RWPE2 (cell line): ENCODE data around the gene PDE4B.

Experiments used
- ATAC-seq: fragments of 200-7000 bp; cut with Tn5 transposase; 3 replicates; pipeline ENCODE4 v1.9.1; 2021; ENCODE audit warnings: low read depth
- DNase-seq: peaks from one replicate; pipeline ENCODE4 v3.0.0-alpha.2; 2020; ENCODE audit warnings: low spot score
- H3K27ac ChIP-seq: fragments of 450-650 bp; 2 replicates; pipeline ENCODE4 v1.5.1; 2017; ENCODE audit warnings: mild to moderate bottlenecking; ENCODE audit not compliant: poor library complexity, severe bottlenecking
- H3K27me3 ChIP-seq: fragments of 250-450 bp; sonication (Bioruptor Pico); 2 replicates; pipeline ENCODE4 v1.5.1; 2021; ENCODE audit warnings: mild to moderate bottlenecking, moderate library complexity; ENCODE audit not compliant: insufficient read depth, poor library complexity, severe bottlenecking
- H3K36me3 ChIP-seq: fragments of 250-450 bp; sonication (Bioruptor Pico); 2 replicates; pipeline ENCODE4 v1.5.1; 2020; ENCODE audit warnings: low read depth, mild to moderate bottlenecking, moderate library complexity
- H3K4me1 ChIP-seq: fragments of 250-450 bp; sonication (Bioruptor Pico); 2 replicates; pipeline ENCODE4 v1.5.1; 2021; ENCODE audit warnings: mild to moderate bottlenecking, moderate library complexity; ENCODE audit not compliant: insufficient read depth, poor library complexity, severe bottlenecking
- H3K4me3 ChIP-seq: fragments of 250-450 bp; sonication (Bioruptor Pico); 2 replicates; pipeline ENCODE4 v1.5.1; 2021; ENCODE audit warnings: mild to moderate bottlenecking, moderate library complexity; ENCODE audit not compliant: severe bottlenecking
- H3K9me3 ChIP-seq: fragments of 250-450 bp; sonication (Bioruptor Pico); 2 replicates; pipeline ENCODE4 v1.5.1; 2021; ENCODE audit warnings: mild to moderate bottlenecking, moderate library complexity; ENCODE audit not compliant: severe bottlenecking
- TF ChIP-seq, protein P1 (sequence below): fragments of 450-650 bp; IDR thresholded peaks from one replicate; pipeline ENCODE4 v1.5.1; 2017; ENCODE audit warnings: mild to moderate bottlenecking, moderate library complexity; ENCODE audit not compliant: poor library complexity, severe bottlenecking

The PDE4B gene

DNA sequence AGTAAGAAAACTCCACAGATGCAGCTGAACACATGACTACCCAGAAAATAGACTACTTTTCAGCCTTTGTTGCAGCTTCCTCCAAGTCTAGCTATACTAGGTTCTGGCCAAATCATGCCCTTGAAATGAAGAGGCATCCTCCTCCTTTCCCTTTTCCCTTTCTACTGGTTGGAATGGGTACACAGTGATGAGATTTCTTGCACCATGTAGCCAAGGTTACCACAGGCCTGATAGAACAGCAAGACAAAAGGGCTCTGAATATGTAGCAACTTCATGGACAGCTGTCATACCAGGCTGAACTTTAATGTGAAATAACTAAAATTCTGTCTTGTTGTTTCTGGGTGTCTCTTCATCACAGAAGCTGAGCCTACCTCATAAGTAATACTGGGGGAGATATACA lies 146.5 kb downstream of the PDE4B start:
- H3K27me3 ChIP-seq = no peaks in the 10 kb centered on the region
- H3K9me3 ChIP-seq = no peaks in the 10 kb centered on the region
- no peak overlapping the region for H3K4me3 ChIP-seq
- no peaks in the 10 kb centered on the region for H3K4me1 ChIP-seq
- ATAC-seq = no peak
- no peaks in the 10 kb centered on the region for H3K36me3 ChIP-seq
- no peak for DNase-seq
- TF ChIP-seq, protein P1, sequence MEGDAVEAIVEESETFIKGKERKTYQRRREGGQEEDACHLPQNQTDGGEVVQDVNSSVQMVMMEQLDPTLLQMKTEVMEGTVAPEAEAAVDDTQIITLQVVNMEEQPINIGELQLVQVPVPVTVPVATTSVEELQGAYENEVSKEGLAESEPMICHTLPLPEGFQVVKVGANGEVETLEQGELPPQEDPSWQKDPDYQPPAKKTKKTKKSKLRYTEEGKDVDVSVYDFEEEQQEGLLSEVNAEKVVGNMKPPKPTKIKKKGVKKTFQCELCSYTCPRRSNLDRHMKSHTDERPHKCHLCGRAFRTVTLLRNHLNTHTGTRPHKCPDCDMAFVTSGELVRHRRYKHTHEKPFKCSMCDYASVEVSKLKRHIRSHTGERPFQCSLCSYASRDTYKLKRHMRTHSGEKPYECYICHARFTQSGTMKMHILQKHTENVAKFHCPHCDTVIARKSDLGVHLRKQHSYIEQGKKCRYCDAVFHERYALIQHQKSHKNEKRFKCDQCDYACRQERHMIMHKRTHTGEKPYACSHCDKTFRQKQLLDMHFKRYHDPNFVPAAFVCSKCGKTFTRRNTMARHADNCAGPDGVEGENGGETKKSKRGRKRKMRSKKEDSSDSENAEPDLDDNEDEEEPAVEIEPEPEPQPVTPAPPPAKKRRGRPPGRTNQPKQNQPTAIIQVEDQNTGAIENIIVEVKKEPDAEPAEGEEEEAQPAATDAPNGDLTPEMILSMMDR = no peak
- no peak overlapping the region for H3K27ac ChIP-seq

DNA sequence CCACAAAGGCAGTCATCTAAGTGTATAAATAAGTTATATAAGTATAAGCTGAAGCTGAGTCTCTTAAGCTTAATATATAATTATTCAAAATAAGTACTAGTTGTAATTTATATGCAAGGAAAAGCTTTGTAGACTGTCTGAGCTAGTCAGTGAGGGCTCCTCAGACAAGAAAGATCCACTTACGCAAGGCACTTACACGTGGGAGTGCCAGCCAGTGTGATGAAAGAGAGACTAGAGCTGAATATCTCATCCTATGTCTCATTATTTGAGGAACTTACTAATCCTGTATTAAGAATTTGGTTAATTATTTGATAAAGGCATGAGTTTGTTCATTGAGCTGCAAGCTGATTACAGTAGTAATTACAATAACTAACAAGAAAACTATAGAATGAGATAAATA lies 146.9 kb downstream of the PDE4B start:
- Histone ChIP-seq H3K36me3 (no peaks in the 10 kb centered on the region), H3K27me3 (no peaks in the 10 kb centered on the region), H3K4me3 (no peak overlapping the region), H3K4me1 (no peaks in the 10 kb centered on the region), H3K27ac (no peak overlapping the region), H3K9me3 (no peaks in the 10 kb centered on the region)
- DNase-seq = no peak
- TF ChIP-seq, protein P1 = no peak
- ATAC-seq = no peak

DNA sequence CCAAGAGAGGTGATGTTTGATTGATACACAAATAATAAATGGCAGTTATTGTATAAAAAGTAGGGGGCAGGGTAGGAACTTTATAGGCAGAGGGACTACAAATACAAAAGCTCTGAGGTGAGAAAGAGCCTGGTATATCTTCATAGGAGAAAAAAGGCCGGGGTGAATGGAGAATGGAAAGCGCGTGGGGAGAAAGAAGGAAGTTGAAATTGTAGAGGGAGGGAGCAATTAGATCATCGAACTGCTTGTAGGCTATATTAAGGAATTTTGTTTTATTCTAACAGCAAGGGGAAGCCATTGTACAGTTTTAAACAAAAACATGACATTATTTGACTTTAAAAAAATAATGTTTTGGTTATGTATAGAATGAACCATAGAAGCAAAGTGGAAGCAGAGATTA lies 147.4 kb downstream of the PDE4B start:
- H3K4me3 ChIP-seq = no peak overlapping the region
- DNase-seq (no peak), ATAC-seq (no peak)
- H3K4me1 ChIP-seq = no peaks in the 10 kb centered on the region
- TF ChIP-seq, protein P1 = no peak
- H3K9me3 ChIP-seq = no peaks in the 10 kb centered on the region
- no peaks in the 10 kb centered on the region for H3K36me3 ChIP-seq
- H3K27ac ChIP-seq = no peak overlapping the region
- no peaks in the 10 kb centered on the region for H3K27me3 ChIP-seq

DNA sequence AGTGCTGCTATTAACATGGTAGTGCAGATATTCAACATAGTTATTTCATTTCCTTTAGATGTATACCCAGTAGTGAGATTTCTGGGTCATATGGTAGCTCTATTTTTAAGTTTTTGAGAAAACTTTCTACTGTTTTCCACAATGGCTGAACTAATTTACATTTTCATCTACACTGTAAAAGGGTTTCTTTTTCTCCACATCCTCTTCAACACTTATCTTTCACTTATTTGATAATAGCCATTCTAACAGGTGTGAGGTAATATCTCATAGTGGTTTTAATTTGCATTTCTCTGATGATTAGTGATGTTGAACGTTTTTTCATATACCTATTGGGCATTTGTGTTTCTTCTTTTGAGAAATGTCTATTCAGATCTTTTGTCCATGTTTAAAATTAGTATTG lies 149.8 kb downstream of the PDE4B start:
- TF ChIP-seq, protein P1 = no peak
- no peak for ATAC-seq

DNA sequence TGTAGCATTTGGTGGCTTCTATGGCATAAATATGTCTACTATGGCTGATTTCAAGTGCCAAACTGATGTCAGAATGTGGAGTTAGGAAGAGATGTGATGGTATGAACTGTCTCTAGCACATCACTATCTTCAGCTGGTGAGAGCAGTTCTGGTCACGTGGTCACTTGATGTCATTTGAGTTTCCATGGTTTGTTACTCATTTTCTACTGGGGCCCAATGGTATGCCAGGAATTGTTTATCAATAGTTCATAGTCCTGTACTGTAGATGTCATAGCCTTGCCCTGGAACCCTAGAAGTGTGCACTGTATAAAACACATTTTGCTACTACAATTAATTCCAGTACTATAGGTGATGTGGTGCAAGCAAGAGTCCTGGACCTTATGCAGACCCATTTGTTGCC lies 153.7 kb downstream of the PDE4B start:
- Histone ChIP-seq H3K9me3 (no peaks in the 10 kb centered on the region), H3K4me3 (no peak overlapping the region), H3K27me3 (no peaks in the 10 kb centered on the region), H3K36me3 (no peaks in the 10 kb centered on the region), H3K4me1 (no peaks in the 10 kb centered on the region), H3K27ac (no peak overlapping the region)
- ATAC-seq (no peak), DNase-seq (no peak)
- TF ChIP-seq, protein P1 = no peak

More for the DNA sequence above, 149.8 kb downstream of the PDE4B start:
- no peaks in the 10 kb centered on the region for H3K36me3 ChIP-seq
- H3K27ac ChIP-seq = no peak overlapping the region
- DNase-seq = no peak
- H3K4me3 ChIP-seq = no peak overlapping the region
- no peaks in the 10 kb centered on the region for H3K4me1 ChIP-seq
- H3K27me3 ChIP-seq = no peaks in the 10 kb centered on the region
- H3K9me3 ChIP-seq = no peaks in the 10 kb centered on the region
